ENCODE measurements around the gene PHYKPL.

DNA sequence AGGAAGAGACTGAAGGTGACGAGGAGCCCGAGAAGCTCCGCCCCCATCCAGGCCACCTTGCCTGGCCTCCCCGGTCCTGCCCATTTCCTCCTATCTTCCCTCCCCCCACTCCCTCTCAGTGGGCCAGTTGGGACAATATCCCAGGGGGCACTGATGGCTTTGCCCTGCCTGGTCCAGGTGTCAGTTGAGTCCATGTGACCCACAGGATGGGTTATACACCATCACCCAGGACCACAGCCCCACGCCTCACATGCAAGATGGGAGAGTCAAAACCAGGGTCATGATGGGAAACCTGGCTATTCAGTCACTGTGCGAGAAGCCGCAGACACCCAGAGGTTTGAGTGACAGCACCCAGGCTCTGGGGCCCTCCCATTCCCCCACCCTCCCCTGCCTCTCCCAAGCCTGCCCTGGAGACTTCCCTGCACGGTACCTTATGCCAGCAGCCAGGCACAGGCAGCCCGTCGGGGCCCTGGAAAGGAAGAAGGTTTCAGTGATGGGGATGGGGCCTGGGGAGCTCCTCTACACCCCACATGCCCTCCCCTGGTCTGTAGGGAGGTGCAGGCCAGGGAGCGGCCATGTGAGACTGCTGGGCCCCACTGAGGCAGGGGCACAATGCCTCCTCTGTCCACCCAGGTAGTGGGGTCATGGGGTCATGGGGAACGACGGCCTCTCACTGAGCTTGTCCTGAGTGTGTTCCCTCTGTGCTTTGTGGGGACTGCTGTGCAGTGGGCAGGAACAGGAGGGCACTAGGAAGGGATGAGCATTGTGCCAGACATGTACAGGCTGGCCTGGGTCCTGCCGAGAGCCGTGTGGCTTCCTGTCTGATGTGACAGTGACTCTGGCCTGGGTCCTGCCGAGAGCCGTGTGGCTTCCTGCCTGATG is 6.3 kb upstream of the PHYKPL start:
- TF ChIP-seq RORA (CRISPR knock-in tag; IDR thresholded peaks at IDR 0.05) (no peak), BHLHE40 (IDR thresholded peaks at IDR 0.05; ENCODE audit: low read length) (no peak), EZH2 (conservative IDR thresholded peaks at IDR 0.05; ENCODE audit: low read depth, low read length) (no peak), CBX2 (IDR thresholded peaks at IDR 0.05; ENCODE audit: low read depth, low read length) (no peak), CBX2 (CRISPR knock-in tag; IDR thresholded peaks at IDR 0.05; ENCODE audit: low read depth) (no peak), ZNF24 (IDR thresholded peaks at IDR 0.05) (no peak), ZBTB1 (CRISPR knock-in tag; IDR thresholded peaks at IDR 0.05; ENCODE audit: borderline replicate concordance) (no peak)
- TF ChIP-seq, protein P1, sequence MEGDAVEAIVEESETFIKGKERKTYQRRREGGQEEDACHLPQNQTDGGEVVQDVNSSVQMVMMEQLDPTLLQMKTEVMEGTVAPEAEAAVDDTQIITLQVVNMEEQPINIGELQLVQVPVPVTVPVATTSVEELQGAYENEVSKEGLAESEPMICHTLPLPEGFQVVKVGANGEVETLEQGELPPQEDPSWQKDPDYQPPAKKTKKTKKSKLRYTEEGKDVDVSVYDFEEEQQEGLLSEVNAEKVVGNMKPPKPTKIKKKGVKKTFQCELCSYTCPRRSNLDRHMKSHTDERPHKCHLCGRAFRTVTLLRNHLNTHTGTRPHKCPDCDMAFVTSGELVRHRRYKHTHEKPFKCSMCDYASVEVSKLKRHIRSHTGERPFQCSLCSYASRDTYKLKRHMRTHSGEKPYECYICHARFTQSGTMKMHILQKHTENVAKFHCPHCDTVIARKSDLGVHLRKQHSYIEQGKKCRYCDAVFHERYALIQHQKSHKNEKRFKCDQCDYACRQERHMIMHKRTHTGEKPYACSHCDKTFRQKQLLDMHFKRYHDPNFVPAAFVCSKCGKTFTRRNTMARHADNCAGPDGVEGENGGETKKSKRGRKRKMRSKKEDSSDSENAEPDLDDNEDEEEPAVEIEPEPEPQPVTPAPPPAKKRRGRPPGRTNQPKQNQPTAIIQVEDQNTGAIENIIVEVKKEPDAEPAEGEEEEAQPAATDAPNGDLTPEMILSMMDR (CRISPR knock-in tag; IDR thresholded peaks at IDR 0.05), result no peak
